Heart left ventricle (tissue), 13 donors: ENCODE measurements around the gene SLC12A8.

ENCODE experiments used
- CTCF ChIP-seq, 12 donors: fragments of 200-600 bp; sonication (generic) in 4 of 12; IDR thresholded peaks; one replicate each; pipeline versions ENCODE4 v1.5.0 to v1.8.0; 2018 to 2022; ENCODE audit warnings: antibody characterized with exemption in 12 of 12, mild to moderate bottlenecking in 5 of 12
- POLR2A ChIP-seq, 2 donors: fragments of 450-650 bp; IDR thresholded peaks; one replicate each; pipeline ENCODE4 v1.6.1; 2017; ENCODE audit warnings: antibody characterized with exemption in 2 of 2, mild to moderate bottlenecking in 2 of 2, moderate library complexity in 2 of 2
- donor health status: ischemic (EF 13 %, LVEDD 7.1; RV severe dilation, severe dysfunction).
- donor health status: DM: no; HTN: yes; CAD: no.
- donor health status: DM: no; HTN: no; CAD: no.
- donor health status: ischemic (EF 25% LVEDD 6.9; RV normal size, moderate dysfunction).
- donor health status: ischemic (EF 25% LVEDD 5.7; RV mildly dilated, moderate dysfunction).
- donor health status: ischemic (EF 35%, LVEDD 5.7; RV mildly dilated, moderate dysfunction).
- donor health status: nonischemic (EF 11% LVEDD 7.7; RV severe dilation, severe dysfunction).
- donor health status: DM: yes; HTN: yes; CAD: no.
- donor health status: PGD.
- donor health status: ischemic (EF 29% LVEDD 5.4; RV normal size, mild dysfunction).
- donor health status: nonischemic (EF 23%, LVEDD 6.1; RV moderate dilation, normal function).

- TF ChIP-seq CTCF (IDR thresholded peaks at IDR 0.05) (no peak), POLR2A (IDR thresholded peaks at IDR 0.05) (no peak)
Observed at GRCh38 chr3:125185805-125186204, 26.7 kb downstream of the SLC12A8 start.
